NAMALWA (cell line): Measurements from ENCODE around the gene MYH4.

Experiments used
- DNase-seq: peaks from one replicate; pipeline ENCODE4 v3.0.0-alpha.2; 2015; ENCODE audit warnings: low spot score

The MYH4 gene

GRCh38 chr17:10469459-10469858, at the start of gene MYH4:
TSS of gene MYH4 (minus strand) at chr17:10469559. CDS start at chr17:10466745, 2,814 bp downstream.
- no peak for DNase-seq

GRCh38 chr17:10518271-10519037, 49.1 kb upstream of the MYH4 start, which contains the start of gene MYH1:
TSS of gene MYH1 (minus strand) at chr17:10518542. CDS start at chr17:10516642, 1,900 bp downstream.
- no peak for DNase-seq

GRCh38 chr17:10516638-10517037, 47.3 kb upstream of the MYH4 start:
- DNase-seq: no peak

- no peak for DNase-seq
These were observed 46.7 kb upstream of the MYH4 start for GRCh38 chr17:10516065-10516464.

- no peak for DNase-seq
These were observed 44.1 kb upstream of the MYH4 start for GRCh38 chr17:10513299-10514067.

- DNase-seq: no peak
These were observed 43.5 kb upstream of the MYH4 start for GRCh38 chr17:10512856-10513255.

- no peak for DNase-seq
These were observed 30.6 kb upstream of the MYH4 start for GRCh38 chr17:10499950-10500349.

- no peak for DNase-seq
These were observed 22.6 kb upstream of the MYH4 start for GRCh38 chr17:10492004-10492403.

- no peak for DNase-seq
These were observed 12.9 kb upstream of the MYH4 start for GRCh38 chr17:10482252-10482651.

GRCh38 chr17:10477701-10478100, 8.3 kb upstream of the MYH4 start:
- DNase-seq: no peak

GRCh38 chr17:10474536-10474935, 5.2 kb upstream of the MYH4 start:
- DNase-seq: no peak

- no peak for DNase-seq
These were observed 2.5 kb upstream of the MYH4 start for GRCh38 chr17:10471858-10472257.

- DNase-seq: no peak
These were observed 6.0 kb downstream of the MYH4 start for GRCh38 chr17:10463402-10463801.

GRCh38 chr17:10460062-10460461, 9.3 kb downstream of the MYH4 start:
- no peak for DNase-seq

- no peak for DNase-seq
These were observed 10.7 kb downstream of the MYH4 start for GRCh38 chr17:10458701-10459100.

GRCh38 chr17:10457952-10458351, 11.4 kb downstream of the MYH4 start:
- no peak for DNase-seq

- peak; percentile 1 for DNase-seq
These were observed 22.1 kb downstream of the MYH4 start for GRCh38 chr17:10447026-10447931.

GRCh38 chr17:10439816-10440215, 29.5 kb downstream of the MYH4 start:
- DNase-seq: no peak

- no peak for DNase-seq
These were observed 34.3 kb downstream of the MYH4 start for GRCh38 chr17:10435096-10435495.

- DNase-seq: no peak
These were observed 39.8 kb downstream of the MYH4 start for GRCh38 chr17:10429421-10430045.

GRCh38 chr17:10428781-10429180, 40.6 kb downstream of the MYH4 start:
- DNase-seq: no peak
